ENCODE measurements around the gene RER1. TPM values are rescaled to one million over a fixed set of nuclear protein-coding genes. Genes with fewer than 3 reads are reported as not detected.

The RER1 gene
- total RNA-seq, 2 donors from 2014 or later: 93.7 to 101 TPM

- DNase-seq (ENCODE audit: low spot score): peak; percentile 64
- intact Hi-C loops (cut with DNase I): loop anchor here in 1 of 2 donors (1.0 kb wide), 1 partner anchor 69 kb away; no protein-coding TSS in a partner anchor
These were observed 7.3 kb upstream of the RER1 start for GRCh38 chr1:2384130-2384860.

- intact Hi-C loops (cut with DNase I): loop anchor here in 1 of 2 donors (1.0 kb wide), 1 partner anchor 70 kb away; no protein-coding TSS in a partner anchor
- peak; percentile 79 for DNase-seq (ENCODE audit: low spot score)
These were observed 6.6 kb upstream of the RER1 start for GRCh38 chr1:2384941-2385481.

- peak; percentile 75 for DNase-seq (ENCODE audit: low spot score)
- intact Hi-C loops (cut with DNase I): no loop called here
These were observed 5.9 kb upstream of the RER1 start for GRCh38 chr1:2385606-2386280.

- peak; percentile 67 for DNase-seq (ENCODE audit: low spot score)
- intact Hi-C loops (cut with DNase I): no loop called here
These were observed 4.7 kb upstream of the RER1 start for GRCh38 chr1:2386636-2387611.

GRCh38 chr1:2388004-2388913 is 3.4 kb upstream of the RER1 start:
- intact Hi-C loops (cut with DNase I): no loop called here
- peak; percentile 50 for DNase-seq (ENCODE audit: low spot score)

- DNase-seq (ENCODE audit: low spot score): no peak
- intact Hi-C loops (cut with DNase I): no loop called here
These were observed 2.0 kb upstream of the RER1 start for GRCh38 chr1:2389644-2390043.

- intact Hi-C loops (cut with DNase I): no loop called here
- DNase-seq (ENCODE audit: low spot score): no peak
These were observed 379 bp downstream of the RER1 start for GRCh38 chr1:2391931-2392509.

- intact Hi-C loops (cut with DNase I): no loop called here
- no peak for DNase-seq (ENCODE audit: low spot score)
These were observed 1.0 kb downstream of the RER1 start for GRCh38 chr1:2392686-2393085.

- DNase-seq (ENCODE audit: low spot score): no peak
- intact Hi-C loops (cut with DNase I): no loop called here
These were observed 1.8 kb downstream of the RER1 start for GRCh38 chr1:2393471-2393877.

- no peak for DNase-seq (ENCODE audit: low spot score)
- intact Hi-C loops (cut with DNase I): no loop called here
These were observed 2.6 kb downstream of the RER1 start for GRCh38 chr1:2394220-2394619.

GRCh38 chr1:2394761-2395160 is 3.1 kb downstream of the RER1 start:
- no peak for DNase-seq (ENCODE audit: low spot score)
- intact Hi-C loops (cut with DNase I): no loop called here

GRCh38 chr1:2395245-2395644 is 3.6 kb downstream of the RER1 start:
- intact Hi-C loops (cut with DNase I): no loop called here
- no peak for DNase-seq (ENCODE audit: low spot score)

GRCh38 chr1:2396059-2396458 is 4.4 kb downstream of the RER1 start:
- no peak for DNase-seq (ENCODE audit: low spot score)
- intact Hi-C loops (cut with DNase I): no loop called here

GRCh38 chr1:2396476-2396875 is 4.8 kb downstream of the RER1 start:
- no peak for DNase-seq (ENCODE audit: low spot score)
- intact Hi-C loops (cut with DNase I): no loop called here

- DNase-seq (ENCODE audit: low spot score): no peak
- intact Hi-C loops (cut with DNase I): no loop called here
These were observed 5.5 kb downstream of the RER1 start for GRCh38 chr1:2397007-2397679.

- no peak for DNase-seq (ENCODE audit: low spot score)
- intact Hi-C loops (cut with DNase I): no loop called here
These were observed 7.2 kb downstream of the RER1 start for GRCh38 chr1:2398871-2399270.

- DNase-seq (ENCODE audit: low spot score): no peak
- intact Hi-C loops (cut with DNase I): no loop called here
These were observed 8.4 kb downstream of the RER1 start for GRCh38 chr1:2399890-2400575.
